Stimulated activated naive CD4-positive, alpha-beta T cell treated with Interleukin-2 at 50 U/mL for 16 hours (primary cell): ENCODE data around the gene SORD.
"Not testable (repeated sequence)": the region's sequence is repeated elsewhere in the genome, so short reads cannot be mapped to it uniquely, and the experiment has no call there.

ENCODE experiments used
- DNase-seq: peaks from one replicate; lab custom pipeline; 2025; lab: John Stamatoyannopoulos, UW

SORD gene

GRCh38 chr15:45022871-45023658 lies at the start of gene SORD:
TSS of gene SORD (plus strand) at chr15:45023195. CDS start at chr15:45023284, 89 bp downstream.
- peak; percentile 91 for DNase-seq

GRCh38 chr15:44976183-44976582 lies 46.8 kb upstream of the SORD start:
- DNase-seq, result not testable (repeated sequence)

GRCh38 chr15:44977781-44978180 lies 45.2 kb upstream of the SORD start:
- DNase-seq, result not testable (repeated sequence)

GRCh38 chr15:44979617-44980339 lies 43.2 kb upstream of the SORD start:
- DNase-seq, result not testable (repeated sequence)

- not testable (repeated sequence) for DNase-seq
Observed at GRCh38 chr15:44984144-44984543, 38.9 kb upstream of the SORD start.

DNA sequence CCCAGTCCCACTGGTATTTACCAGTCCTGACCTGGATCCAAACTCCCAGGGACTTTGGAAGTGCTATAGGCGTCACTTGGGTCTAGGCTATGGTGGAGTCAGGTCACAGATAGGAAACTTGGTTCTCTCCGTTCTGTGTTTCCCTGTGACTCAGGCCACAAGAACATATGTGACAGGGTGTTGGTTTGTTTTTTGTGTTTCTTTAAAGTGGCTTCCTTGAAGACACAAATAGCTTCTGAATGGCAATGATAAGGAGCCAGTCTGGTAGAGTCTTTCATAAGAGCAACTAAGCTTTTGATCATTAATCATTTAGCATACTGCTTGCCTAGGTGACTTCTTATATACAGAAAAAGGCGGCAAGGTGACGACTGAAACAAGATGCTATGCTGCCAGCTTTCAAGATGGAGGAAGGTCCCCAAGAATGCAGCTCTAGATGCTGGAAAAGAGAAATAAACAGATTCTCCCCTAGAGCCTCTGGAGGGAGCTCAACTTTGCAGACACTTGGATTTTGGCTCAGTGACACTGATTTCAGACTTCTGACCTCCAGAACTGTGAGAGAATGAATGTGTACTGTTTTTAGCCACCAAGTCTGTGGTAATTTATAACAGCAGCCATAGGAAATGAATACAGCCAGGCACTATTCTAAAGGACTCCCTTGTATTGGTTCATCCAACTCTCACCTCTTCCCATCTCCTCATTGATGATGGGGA lies 36.5 kb upstream of the SORD start:
- not testable (repeated sequence) for DNase-seq

GRCh38 chr15:44987711-44988110 lies 35.3 kb upstream of the SORD start:
- DNase-seq, result not testable (repeated sequence)

GRCh38 chr15:44988184-44988869 lies 34.7 kb upstream of the SORD start:
- DNase-seq, result not testable (repeated sequence)

- DNase-seq, result not testable (repeated sequence)
Observed at GRCh38 chr15:44988870-44989219, 34.1 kb upstream of the SORD start.

DNA sequence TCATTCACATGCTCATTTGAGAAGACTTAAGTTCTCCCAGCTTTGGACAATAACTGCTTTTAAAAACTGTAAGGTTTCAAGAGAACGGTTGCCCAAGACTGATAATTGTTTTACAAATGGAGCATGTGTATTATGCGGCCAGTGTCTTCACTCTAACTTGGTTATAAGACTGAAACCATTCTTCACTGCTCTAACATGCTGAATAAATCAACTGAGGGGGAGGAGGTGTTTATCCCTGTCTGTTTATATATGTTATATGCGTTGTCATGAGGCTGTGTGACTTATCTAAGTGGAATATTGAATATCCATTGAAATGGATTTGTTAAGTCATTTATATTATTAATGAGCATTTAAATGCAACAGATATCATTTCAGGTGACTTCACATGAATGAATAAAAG lies 25.4 kb upstream of the SORD start:
- not testable (repeated sequence) for DNase-seq

DNA sequence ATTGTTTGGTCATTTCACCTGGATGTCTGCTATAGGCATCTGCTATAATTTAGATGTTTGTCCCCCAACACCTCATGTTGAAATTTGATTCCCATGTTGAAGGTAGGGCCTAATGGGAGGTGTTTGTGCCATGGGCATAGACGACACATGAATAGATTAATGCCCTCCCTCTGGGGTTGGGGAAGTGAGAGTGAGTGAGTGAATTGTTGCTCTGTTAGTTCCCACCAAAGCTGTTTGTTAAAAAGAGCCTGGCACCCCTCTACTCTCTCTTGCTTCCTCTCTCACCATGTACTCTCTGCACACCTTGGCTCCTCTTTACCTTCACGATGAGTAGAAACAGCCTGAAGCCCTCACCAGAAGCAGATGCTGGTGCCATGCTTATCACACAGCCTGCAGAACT lies 23.9 kb upstream of the SORD start:
- DNase-seq, result no peak

DNA sequence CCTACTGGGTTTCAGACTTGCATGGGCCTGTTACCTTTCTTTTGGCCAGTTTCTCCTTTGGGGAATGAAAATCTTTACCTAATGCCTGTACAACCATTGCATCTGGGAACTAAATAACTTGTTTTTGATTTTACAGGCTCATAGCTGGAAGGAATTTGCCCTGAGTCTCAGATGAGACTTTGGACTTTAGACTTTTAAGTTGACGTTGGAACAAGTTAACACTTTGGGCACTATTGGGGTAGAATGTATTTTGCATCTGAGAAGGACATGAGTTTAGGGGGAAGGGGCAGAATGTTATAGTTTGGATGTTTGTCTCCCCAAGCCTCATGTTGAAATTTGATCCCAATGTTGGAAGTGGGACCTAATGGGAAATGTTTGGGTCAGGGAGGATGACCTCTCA lies 21.8 kb upstream of the SORD start:
- not testable (repeated sequence) for DNase-seq

- DNase-seq, result not testable (repeated sequence)
Observed at GRCh38 chr15:45003731-45004410, 19.1 kb upstream of the SORD start.

- not testable (repeated sequence) for DNase-seq
Observed at GRCh38 chr15:45004590-45005175, 18.3 kb upstream of the SORD start.

DNA sequence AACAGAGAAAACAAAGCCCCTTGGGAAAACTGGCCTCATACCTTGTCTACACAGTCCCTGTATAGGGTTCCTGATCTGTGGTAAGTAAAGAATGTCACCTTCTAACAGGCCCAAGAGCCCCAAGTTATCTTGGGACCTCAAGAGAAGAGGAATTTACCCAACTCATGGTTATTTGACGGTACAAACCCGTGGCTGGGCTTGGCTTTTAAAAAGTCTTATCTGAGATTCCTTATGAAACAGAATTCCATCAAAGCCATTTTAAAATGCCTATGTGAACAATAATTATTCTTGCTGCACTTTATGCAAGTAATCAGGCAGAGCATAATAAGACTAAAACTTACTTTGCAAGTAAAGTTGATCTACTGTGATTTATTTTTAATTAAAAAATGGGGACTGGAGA lies 13.9 kb upstream of the SORD start:
- DNase-seq, result no peak

GRCh38 chr15:45015114-45015513 lies 7.9 kb upstream of the SORD start:
- not testable (repeated sequence) for DNase-seq

- not testable (repeated sequence) for DNase-seq
Observed at GRCh38 chr15:45020222-45020900, 2.6 kb upstream of the SORD start.

- not testable (repeated sequence) for DNase-seq
Observed at GRCh38 chr15:45020901-45021259, 2.1 kb upstream of the SORD start.

GRCh38 chr15:45021348-45021747 lies 1.6 kb upstream of the SORD start:
- no peak for DNase-seq

- DNase-seq, result no peak
Observed at GRCh38 chr15:45023659-45024225, 747 bp downstream of the SORD start.
